ENCODE measurements around the gene IL12B. TPM values are rescaled to one million over a fixed set of nuclear protein-coding genes. Genes with fewer than 3 reads are reported as not detected.

IL12B gene
- polyA plus RNA-seq, 1 donor (not counting 4 experiments of a cell fraction or from before 2014, with no cell fraction given) = not detected

GRCh38 chr5:159309689-159310433 lies 20.4 kb downstream of the IL12B start:
- Histone ChIP-seq H4K20me1 (ENCODE audit: control insufficient read depth, extremely low read depth, insufficient read depth, low read length) (no peaks in the 10 kb centered on the region), H3K4me3 (ENCODE audit: control insufficient read depth in 2 of 3, extremely low read depth in 1 of 3, insufficient read depth in 2 of 3, low read depth in 1 of 3, low read length in 3 of 3) (no peak overlapping the region), H2AFZ (ENCODE audit: control insufficient read depth, low read length) (peak overlapping the region; percentile 82), H3K27ac (ENCODE audit: control insufficient read depth, insufficient read depth, low read length) (no peak overlapping the region), H3K79me2 (ENCODE audit: control insufficient read depth, insufficient read depth, low read length) (no peaks in the 10 kb centered on the region), H3K9me1 (ENCODE audit: control insufficient read depth, extremely low read depth, insufficient read depth, low read length) (no peaks in the 10 kb centered on the region), H3K4me2 (ENCODE audit: control insufficient read depth, extremely low read depth, insufficient read depth, low read depth, low read length) (peak overlapping the region; percentile 90), H3K27me3 (ENCODE audit: control insufficient read depth, extremely low read depth, insufficient read depth, low read length) (no peaks in the 10 kb centered on the region), H3K9ac (ENCODE audit: control insufficient read depth, extremely low read depth, insufficient read depth, low read length) (peak overlapping the region; percentile 46), H3K4me1 (ENCODE audit: control insufficient read depth, extremely low read depth, insufficient read depth, low read length) (peaks cover 21% of the 10 kb centered on the region), H3K9me3 (ENCODE audit: control insufficient read depth, low read depth, low read length) (no peaks in the 10 kb centered on the region), H3K36me3 (ENCODE audit: control insufficient read depth in 2 of 2, extremely low read depth in 1 of 2, insufficient read depth in 2 of 2, low read length in 2 of 2) (no peaks in the 10 kb centered on the region)
- TF ChIP-seq, protein P1, sequence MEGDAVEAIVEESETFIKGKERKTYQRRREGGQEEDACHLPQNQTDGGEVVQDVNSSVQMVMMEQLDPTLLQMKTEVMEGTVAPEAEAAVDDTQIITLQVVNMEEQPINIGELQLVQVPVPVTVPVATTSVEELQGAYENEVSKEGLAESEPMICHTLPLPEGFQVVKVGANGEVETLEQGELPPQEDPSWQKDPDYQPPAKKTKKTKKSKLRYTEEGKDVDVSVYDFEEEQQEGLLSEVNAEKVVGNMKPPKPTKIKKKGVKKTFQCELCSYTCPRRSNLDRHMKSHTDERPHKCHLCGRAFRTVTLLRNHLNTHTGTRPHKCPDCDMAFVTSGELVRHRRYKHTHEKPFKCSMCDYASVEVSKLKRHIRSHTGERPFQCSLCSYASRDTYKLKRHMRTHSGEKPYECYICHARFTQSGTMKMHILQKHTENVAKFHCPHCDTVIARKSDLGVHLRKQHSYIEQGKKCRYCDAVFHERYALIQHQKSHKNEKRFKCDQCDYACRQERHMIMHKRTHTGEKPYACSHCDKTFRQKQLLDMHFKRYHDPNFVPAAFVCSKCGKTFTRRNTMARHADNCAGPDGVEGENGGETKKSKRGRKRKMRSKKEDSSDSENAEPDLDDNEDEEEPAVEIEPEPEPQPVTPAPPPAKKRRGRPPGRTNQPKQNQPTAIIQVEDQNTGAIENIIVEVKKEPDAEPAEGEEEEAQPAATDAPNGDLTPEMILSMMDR (optimal IDR thresholded peaks at IDR 0.05 in 1 of 3, IDR thresholded peaks at IDR 0.05 in 1 of 3, conservative IDR thresholded peaks at IDR 0.05 in 1 of 3; ENCODE audit: extremely low read depth in 1 of 3, insufficient read depth in 2 of 3, low read length in 3 of 3) = no peak
- no peak for TF ChIP-seq EZH2 (IDR thresholded peaks at IDR 0.05; ENCODE audit: low read length)
- DNase-seq (ENCODE audit: low read depth, low spot score) = no peak
- no peak for FAIRE-seq
- dilution Hi-C loops (cut with MboI; ENCODE audit: extremely low pct_ligation_motif_present, low sequenced_read_pairs) = no loop called here

DNA sequence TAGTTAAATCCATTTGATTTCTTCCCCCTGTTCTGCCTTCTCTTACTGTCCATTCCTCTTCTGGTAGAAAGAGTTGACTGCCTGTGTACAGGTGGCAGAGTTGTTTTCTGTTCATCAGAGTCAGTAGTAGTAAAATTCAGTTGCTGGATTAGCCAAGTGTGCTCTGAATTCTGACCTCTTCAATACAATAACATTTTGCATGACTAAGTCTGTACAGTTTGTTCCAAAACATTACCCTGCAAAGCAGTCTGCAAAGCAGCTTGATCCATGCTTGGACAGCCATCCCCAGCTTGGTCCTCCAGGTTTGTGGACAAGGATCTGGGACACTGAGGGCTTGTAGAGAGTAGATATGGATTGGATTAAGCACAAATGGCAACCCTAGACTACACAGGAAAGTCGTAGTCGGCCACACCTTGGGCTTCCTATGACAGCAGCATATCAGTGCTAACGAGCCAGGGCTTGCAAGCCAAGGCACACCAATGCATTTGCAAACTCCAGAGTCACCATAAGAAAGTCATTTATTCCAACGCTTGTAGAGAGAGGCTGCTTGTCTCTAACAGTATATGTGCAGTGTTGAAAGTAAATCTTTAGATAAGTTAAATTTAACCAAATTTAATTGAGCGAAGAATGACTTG lies 25.2 kb downstream of the IL12B start:
- Histone ChIP-seq H3K27me3 (ENCODE audit: control insufficient read depth, extremely low read depth, insufficient read depth, low read length) (no peaks in the 10 kb centered on the region), H2AFZ (ENCODE audit: control insufficient read depth, low read length) (peak overlapping the region; percentile 82), H3K9ac (ENCODE audit: control insufficient read depth, extremely low read depth, insufficient read depth, low read length) (no peak overlapping the region), H3K4me1 (ENCODE audit: control insufficient read depth, extremely low read depth, insufficient read depth, low read length) (peaks cover 10% of the 10 kb centered on the region), H3K4me3 (ENCODE audit: control insufficient read depth in 2 of 3, extremely low read depth in 1 of 3, insufficient read depth in 2 of 3, low read depth in 1 of 3, low read length in 3 of 3) (no peak overlapping the region), H4K20me1 (ENCODE audit: control insufficient read depth, extremely low read depth, insufficient read depth, low read length) (no peaks in the 10 kb centered on the region), H3K9me1 (ENCODE audit: control insufficient read depth, extremely low read depth, insufficient read depth, low read length) (no peaks in the 10 kb centered on the region), H3K9me3 (ENCODE audit: control insufficient read depth, low read depth, low read length) (no peaks in the 10 kb centered on the region), H3K27ac (ENCODE audit: control insufficient read depth, insufficient read depth, low read length) (no peak overlapping the region), H3K36me3 (ENCODE audit: control insufficient read depth in 2 of 2, extremely low read depth in 1 of 2, insufficient read depth in 2 of 2, low read length in 2 of 2) (no peaks in the 10 kb centered on the region), H3K4me2 (ENCODE audit: control insufficient read depth, extremely low read depth, insufficient read depth, low read depth, low read length) (peak overlapping the region; percentile 63), H3K79me2 (ENCODE audit: control insufficient read depth, insufficient read depth, low read length) (no peaks in the 10 kb centered on the region)
- peak; percentile 92 for FAIRE-seq
- no peak for DNase-seq (ENCODE audit: low read depth, low spot score)
- dilution Hi-C loops (cut with MboI; ENCODE audit: extremely low pct_ligation_motif_present, low sequenced_read_pairs) = no loop called here
- TF ChIP-seq, protein P1 (optimal IDR thresholded peaks at IDR 0.05 in 1 of 3, IDR thresholded peaks at IDR 0.05 in 1 of 3, conservative IDR thresholded peaks at IDR 0.05 in 1 of 3; ENCODE audit: extremely low read depth in 1 of 3, insufficient read depth in 2 of 3, low read length in 3 of 3) = no peak
- no peak for TF ChIP-seq EZH2 (IDR thresholded peaks at IDR 0.05; ENCODE audit: low read length)
